A673 (cell line): ENCODE measurements around the gene GNRH2.

ENCODE experiments used
- CTCF ChIP-seq: fragments of 300-800, 200-600 bp; sonication (generic); conservative IDR thresholded peaks from 2 replicates; pipeline ENCODE4 v1.5.1; 2017; ENCODE audit warnings: low read depth, mild to moderate bottlenecking, antibody characterized with exemption, low read length, moderate library complexity, mixed read lengths
- EZH2 ChIP-seq: fragments of 200-600 bp; sonication (generic); IDR thresholded peaks from 2 replicates; pipeline ENCODE4 v1.6.1; 2017; ENCODE audit warnings: borderline replicate concordance, low read depth, mild to moderate bottlenecking, mixed read lengths, antibody characterized with exemption, low read length; ENCODE audit not compliant: poor library complexity, severe bottlenecking

- TF ChIP-seq CTCF (no peak), EZH2 (no peak)
These were observed 1.8 kb downstream of the GNRH2 start for GRCh38 chr20:3045042-3045815.
